Caki2 (cell line): ENCODE results near the gene CNTNAP2. TPM values are rescaled to one million over a fixed set of nuclear protein-coding genes. Genes with fewer than 3 reads are reported as not detected.
"Not testable (repeated sequence)": the region's sequence is repeated elsewhere in the genome, so short reads cannot be mapped to it uniquely, and the experiment has no call there.

Experiments
- DNase-seq: peaks from one replicate; pipeline ENCODE4 v3.0.0-alpha.2; 2015; ENCODE audit warnings: low read depth
- in situ Hi-C: cut with HindIII; loops from 2 replicates; pipeline ENCODE4 v1.10.0; 2016; ENCODE audit warnings: low sequenced_read_pairs, low pct_unique_long_range_greater_than_20kb, mixed read lengths
- total RNA-seq: library from RNA; depleted of rRNA; stranded (reverse); fragments of >200 nt; shearing (Covaris generic); gene quantifications from 2 replicates; pipeline ENCODE4 v1.2.3, GENCODE V29; 2014; ENCODE audit warnings: low replicate concordance

CNTNAP2 gene
- total RNA-seq, 1 experiment from 2014 or later = not detected

GRCh38 chr7:146865696-146866095 lies 749.1 kb downstream of the CNTNAP2 start:
- no peak for DNase-seq
- in situ Hi-C loops = no loop called here

- in situ Hi-C loops = no loop called here
- DNase-seq = no peak
These were observed 758.1 kb downstream of the CNTNAP2 start for GRCh38 chr7:146874722-146875121.

DNA sequence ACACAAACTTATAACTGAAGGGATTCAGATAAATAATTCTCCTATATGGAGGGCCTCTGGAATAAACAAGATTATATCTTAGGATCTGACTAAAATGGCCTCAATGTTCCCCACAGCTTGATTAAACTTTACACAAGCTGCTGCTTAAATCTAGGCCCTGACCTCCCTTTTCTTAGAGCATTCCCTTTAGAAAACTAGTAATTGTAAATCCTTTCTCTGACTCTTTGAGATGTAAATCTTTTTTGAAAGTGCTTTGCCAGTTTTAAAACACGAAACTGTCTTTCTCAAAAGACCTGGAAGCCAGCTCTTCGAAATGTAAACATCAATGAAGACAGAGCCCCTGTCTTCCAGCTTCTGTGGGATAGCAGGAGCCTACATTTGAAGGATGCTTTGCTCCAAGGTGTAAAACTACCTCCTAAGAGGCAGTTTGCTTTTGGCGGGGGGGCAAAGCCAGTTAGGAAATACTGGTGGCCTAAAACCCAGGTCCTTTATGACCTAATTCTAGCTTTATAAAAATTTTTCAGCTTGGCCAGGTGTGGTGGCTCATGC lies 758.7 kb downstream of the CNTNAP2 start:
- DNase-seq = no peak
- in situ Hi-C loops = no loop called here

DNA sequence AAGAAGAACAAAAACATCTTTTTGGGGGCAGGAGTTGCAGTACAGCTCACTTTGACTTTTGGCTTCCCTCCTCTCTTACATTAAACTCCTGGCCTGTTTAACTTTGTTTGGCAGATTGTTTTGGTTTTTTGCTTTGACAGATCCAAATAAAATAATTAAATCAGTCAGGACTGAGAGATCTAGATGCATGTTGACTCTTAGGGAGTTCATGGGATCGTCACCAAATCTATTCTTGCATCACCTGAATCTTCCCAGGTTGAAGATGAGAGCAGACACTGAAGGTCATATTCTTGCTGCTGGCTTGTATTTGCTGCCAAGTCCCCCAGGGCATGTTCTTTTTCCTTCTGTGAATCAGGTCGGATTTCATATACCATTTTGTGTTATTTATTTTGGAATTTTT lies 759.4 kb downstream of the CNTNAP2 start:
- in situ Hi-C loops = no loop called here

GRCh38 chr7:146876411-146876810 lies 759.8 kb downstream of the CNTNAP2 start:
- in situ Hi-C loops = no loop called here
- DNase-seq = no peak

More for the DNA sequence above, 759.4 kb downstream of the CNTNAP2 start:
- DNase-seq = no peak

GRCh38 chr7:146878901-146879300 lies 762.3 kb downstream of the CNTNAP2 start:
- DNase-seq = no peak
- in situ Hi-C loops = no loop called here

DNA sequence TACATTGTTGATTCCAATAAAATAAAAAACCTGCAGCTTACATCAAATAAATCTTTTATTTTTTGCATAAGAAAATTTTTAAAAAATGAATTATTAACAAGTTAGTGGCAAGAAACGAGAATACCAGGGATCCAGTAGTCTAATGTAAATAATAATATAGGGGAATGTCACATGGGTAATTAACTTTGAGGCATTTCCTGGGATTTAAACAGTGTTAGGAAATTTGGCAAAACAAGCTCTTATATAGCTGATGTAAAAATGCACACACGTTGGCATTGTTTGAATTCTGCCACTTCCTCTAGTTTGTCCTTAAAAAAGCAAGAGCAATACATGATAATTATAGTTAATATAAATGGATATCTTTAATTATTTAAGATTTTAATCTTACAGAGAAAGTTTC lies 768.6 kb downstream of the CNTNAP2 start:
- in situ Hi-C loops = no loop called here
- DNase-seq = no peak

DNA sequence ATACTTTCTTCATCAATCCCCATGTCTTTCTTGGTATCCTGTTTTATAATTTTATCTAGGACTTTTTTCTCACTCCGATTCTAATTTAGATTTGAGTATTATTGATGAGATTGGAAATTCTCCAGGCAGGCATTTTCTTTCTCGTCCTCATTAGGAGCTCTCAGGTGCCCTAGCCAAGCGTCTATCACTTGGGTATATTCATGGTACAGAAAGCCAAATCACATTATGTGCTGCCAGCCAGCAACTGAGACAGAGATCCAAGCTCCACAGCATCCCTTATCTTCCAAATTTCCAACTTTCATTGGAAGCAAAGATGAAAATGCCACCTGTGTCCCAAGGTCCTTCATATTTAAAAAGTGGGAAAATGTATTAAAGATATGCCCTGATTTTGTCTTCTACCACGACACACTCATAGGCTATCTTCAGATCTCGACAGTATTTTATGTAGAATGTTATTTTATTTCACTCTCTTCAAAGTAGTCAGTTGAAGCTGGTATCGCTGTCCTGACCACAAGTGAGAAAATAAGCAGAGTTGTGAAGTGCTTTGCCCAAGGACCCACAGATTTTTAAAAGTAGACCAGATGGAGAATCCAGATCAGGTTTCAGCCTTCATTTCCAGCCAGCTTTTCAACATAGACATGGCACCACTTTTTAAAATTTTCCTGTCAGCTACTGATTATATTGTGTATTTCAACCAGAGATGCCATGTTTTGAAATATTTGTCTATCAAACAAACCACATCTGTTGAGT lies 773.4 kb downstream of the CNTNAP2 start:
- DNase-seq = no peak
- in situ Hi-C loops = no loop called here

GRCh38 chr7:146892151-146892550 lies 775.5 kb downstream of the CNTNAP2 start:
- in situ Hi-C loops = no loop called here
- peak; percentile 13 for DNase-seq

GRCh38 chr7:146894927-146895326 lies 778.3 kb downstream of the CNTNAP2 start:
- in situ Hi-C loops = no loop called here
- no peak for DNase-seq

DNA sequence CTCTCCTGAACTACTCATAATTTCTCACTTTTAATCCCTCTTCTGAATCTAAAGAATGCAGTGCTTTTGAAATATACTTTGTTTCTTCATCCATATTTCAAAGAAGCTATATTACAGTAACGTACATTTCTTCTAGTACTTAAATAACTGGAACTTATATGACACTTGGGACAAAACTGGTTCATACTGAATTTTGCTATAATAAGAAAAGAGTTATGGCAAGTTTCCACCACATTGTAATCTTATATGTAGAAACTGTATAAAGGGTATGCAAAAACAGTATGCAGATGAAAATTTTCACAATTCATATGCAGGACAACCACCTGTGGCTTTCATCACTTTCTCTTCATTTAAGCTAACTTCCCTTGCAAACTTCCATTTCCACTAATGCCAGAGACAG lies 785.7 kb downstream of the CNTNAP2 start:
- in situ Hi-C loops = no loop called here
- DNase-seq = no peak

DNA sequence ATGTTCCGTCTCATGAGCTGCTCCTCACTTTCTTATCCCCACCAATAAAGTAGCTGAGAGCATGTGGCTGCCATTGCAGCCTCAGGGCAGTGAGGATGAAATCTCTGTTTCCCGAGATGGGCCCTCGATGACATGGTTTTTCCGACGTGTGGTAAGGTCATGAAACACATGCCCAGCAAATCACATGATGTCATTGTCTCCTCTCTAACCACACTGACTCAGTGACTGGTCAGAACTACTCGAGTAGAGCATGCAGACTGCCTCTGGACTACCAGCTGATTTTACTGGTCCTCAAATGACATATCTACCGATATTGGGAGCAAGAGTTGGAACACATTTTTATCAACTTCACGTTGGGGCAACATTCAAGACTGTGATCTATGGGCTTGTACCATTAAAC lies 786.1 kb downstream of the CNTNAP2 start:
- in situ Hi-C loops = no loop called here
- peak; percentile 30 for DNase-seq

DNA sequence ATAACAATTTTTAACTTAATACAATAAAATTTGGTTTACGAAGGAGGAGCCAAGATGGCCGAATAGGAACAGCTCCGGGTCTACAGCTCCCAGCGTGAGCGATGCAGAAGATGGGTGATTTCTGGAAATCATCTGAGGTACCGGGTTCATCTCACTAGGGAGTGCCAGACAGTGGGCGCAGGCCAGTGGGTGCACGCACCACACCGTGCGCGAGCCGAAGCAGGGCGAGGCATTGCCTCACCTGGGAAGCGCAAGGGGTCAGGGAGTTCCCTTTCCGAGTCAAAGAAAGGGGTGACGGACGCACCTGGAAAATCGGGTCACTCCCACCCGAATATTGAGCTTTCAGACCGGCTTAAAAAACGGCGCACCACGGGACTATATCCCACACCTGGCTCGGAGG lies 789.1 kb downstream of the CNTNAP2 start:
- DNase-seq, in situ Hi-C loops: not testable (repeated sequence)

DNA sequence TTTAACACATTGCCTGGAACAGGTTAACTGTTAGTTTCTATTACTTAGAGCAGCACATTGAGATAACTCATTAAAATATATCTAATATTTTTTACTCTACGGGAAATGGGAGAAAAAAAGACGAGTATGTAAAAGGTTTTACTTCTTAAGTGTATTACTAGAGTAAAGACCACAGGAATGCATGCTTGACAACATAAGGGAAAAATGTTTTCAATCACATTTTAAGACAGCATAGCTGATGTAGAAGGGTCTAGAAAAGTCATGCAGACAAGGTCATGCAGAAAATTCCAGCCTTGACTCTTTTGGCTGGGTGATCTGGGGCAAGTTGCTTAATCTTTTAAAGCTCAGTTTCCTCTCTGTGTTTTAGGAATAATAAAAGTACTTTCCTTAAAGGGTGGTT lies 806.2 kb downstream of the CNTNAP2 start:
- no peak for DNase-seq
- in situ Hi-C loops = no loop called here

- in situ Hi-C loops = no loop called here
- DNase-seq = no peak
These were observed 810.2 kb downstream of the CNTNAP2 start for GRCh38 chr7:146926841-146927240.

DNA sequence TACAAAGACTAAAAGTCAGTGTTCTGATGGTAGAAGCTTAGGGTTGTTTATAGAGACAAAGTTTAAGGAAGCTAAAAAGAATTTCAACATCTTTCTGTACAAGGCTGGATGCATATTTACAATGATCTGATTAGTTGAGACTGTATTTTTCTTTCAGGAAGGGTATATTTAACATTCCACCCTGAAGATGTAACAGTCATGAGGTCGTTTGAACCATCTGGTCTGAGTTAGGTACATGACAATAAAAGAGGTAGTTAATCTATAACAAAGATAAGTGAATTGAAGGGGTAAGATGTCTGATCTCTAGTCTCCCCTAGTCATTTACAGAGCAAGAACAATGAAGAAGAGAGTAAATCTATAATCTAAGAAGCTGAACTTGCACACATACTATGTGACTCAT lies 821.2 kb downstream of the CNTNAP2 start:
- in situ Hi-C loops = no loop called here
- DNase-seq = peak; percentile 59

DNA sequence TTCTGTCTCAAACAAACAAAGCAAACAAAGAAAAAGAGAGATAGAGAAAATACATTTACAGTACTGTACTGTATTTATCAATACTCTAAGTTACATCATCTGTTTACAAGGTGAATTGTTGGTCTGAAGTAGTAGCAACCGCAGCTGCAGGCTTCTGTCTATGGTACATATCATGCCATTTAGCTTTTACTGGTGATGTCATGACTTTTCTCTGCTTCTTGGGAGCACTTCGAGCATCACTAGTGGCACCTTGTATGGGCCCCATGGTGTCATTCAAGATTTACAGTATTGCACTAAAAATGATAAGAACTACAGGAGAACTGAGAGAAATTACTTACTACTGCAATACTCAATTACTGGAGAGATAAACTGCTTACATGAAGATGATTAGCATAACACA lies 826.9 kb downstream of the CNTNAP2 start:
- in situ Hi-C loops = no loop called here

DNA sequence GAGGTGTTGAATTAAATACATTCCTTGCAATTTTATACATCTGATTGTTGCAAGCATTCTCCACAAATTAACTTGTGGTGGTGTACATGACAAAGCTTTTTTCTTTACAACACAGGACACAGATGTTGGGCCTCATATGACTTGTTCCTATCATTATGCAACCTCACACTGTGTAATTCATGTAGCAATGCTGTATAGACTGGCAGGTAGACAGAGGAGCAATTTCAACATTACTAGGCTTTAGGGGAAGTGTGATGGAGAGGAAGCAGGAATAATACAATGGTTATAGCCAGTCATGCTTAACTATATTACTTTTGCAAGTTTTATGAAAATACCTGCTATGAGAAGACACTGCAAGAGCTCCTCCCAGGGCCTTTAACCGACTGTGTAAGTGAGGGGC lies 832.1 kb downstream of the CNTNAP2 start:
- in situ Hi-C loops = no loop called here
- no peak for DNase-seq

More for the DNA sequence above, 826.9 kb downstream of the CNTNAP2 start:
- no peak for DNase-seq

GRCh38 chr7:146956321-146956720 lies 839.7 kb downstream of the CNTNAP2 start:
- in situ Hi-C loops = no loop called here
- no peak for DNase-seq

GRCh38 chr7:146956853-146957252 lies 840.3 kb downstream of the CNTNAP2 start:
- in situ Hi-C loops = no loop called here
- no peak for DNase-seq
